Heart right ventricle (tissue), 16 donors: ENCODE results near the gene CTDSPL. TPM values are rescaled to one million over a fixed set of nuclear protein-coding genes. Genes with fewer than 3 reads are reported as not detected.
A peak's percentile ranks its signal among the peaks of the same experiment; 100 is the strongest.

ENCODE experiments used
- ATAC-seq, 8 donors: fragments of 200-7000 bp; cut with Tn5 transposase; one replicate each; pipeline ENCODE4 v1.9.1; 2020; ENCODE audit warnings: mild to moderate bottlenecking in 8 of 8, moderate library complexity in 8 of 8, moderate number of reproducible peaks in 1 of 8
- DNase-seq, 2 donors: peaks; one replicate each; pipeline ENCODE4 v3.0.0-alpha.2; 2020
- H3K27ac ChIP-seq, 10 donors: fragments of 200-600 bp; sonication (generic) in 2 of 10; one replicate each; pipeline versions ENCODE4 v1.5.0 to v1.8.0; 2020 to 2022; ENCODE audit warnings: mild to moderate bottlenecking in 3 of 10
- H3K27me3 ChIP-seq, 7 donors: fragments of 200-600 bp; one replicate each; pipeline ENCODE4 v1.8.0; 2021 to 2022; ENCODE audit warnings: mild to moderate bottlenecking in 2 of 7
- H3K36me3 ChIP-seq, 9 donors: fragments of 200-600 bp; sonication (generic) in 1 of 9; one replicate each; pipeline versions ENCODE4 v1.5.0 to v1.8.0; 2020 to 2022; ENCODE audit warnings: mild to moderate bottlenecking in 2 of 9
- H3K4me1 ChIP-seq, 9 donors: fragments of 200-600 bp; sonication (generic) in 1 of 9; one replicate each; pipeline versions ENCODE4 v1.5.0 to v1.8.0; 2020 to 2022; ENCODE audit warnings: mild to moderate bottlenecking in 4 of 9
- H3K4me3 ChIP-seq, 10 donors: fragments of 200-600 bp; sonication (generic) in 2 of 10; one replicate each; pipeline versions ENCODE4 v1.5.0 to v1.8.0; 2020 to 2022; ENCODE audit warnings: mild to moderate bottlenecking in 7 of 10, moderate library complexity in 2 of 10
- H3K9me3 ChIP-seq, 11 donors: fragments of 200-600 bp in 10 of 11; sonication (generic) in 2 of 11; one replicate each; pipeline versions ENCODE4 v1.5.0 to v1.8.0; 2013 to 2022; ENCODE audit warnings: mild to moderate bottlenecking in 2 of 11, control low read depth in 1 of 11, moderate library complexity in 1 of 11
- CTCF ChIP-seq, 9 donors: fragments of 200-600 bp; sonication (generic) in 2 of 9; IDR thresholded peaks; one replicate each; pipeline versions ENCODE4 v1.5.0 to v1.8.0; 2021 to 2022; ENCODE audit warnings: antibody characterized with exemption in 9 of 9, mild to moderate bottlenecking in 5 of 9, moderate library complexity in 1 of 9
- WGBS, 2 donors: extraction: QIAGEN DNeasy Blood & Tissue Kit; methylation state at CpG; one replicate each; pipeline ENCODE4 v1.1.7; 2013; ENCODE audit warnings: inconsistent platforms in 1 of 2; 5-methylcytosine and 5-hydroxymethylcytosine counted together
- intact Hi-C, 10 donors: fragments of 100-400 bp; cut with DNase I; formaldehyde crosslinking; loops; one replicate each; pipeline versions ENCODE4 v1.11.1 to v1.14.2; 2022
- polyA plus RNA-seq, 2 donors: library from polyadenylated mRNA; stranded (reverse); fragments of 200-250 nt; gene quantifications; one replicate each; pipeline ENCODE4 v1.2.3, GENCODE V29; 2013
- total RNA-seq, 10 donors: library from RNA; stranded (reverse); fragmentation: NEBNext Ultra II Directional in 3 of 10; extraction: Animal tissue kit (Norgen Biotek cat#: 25700) in 3 of 10; gene quantifications; one replicate each; pipeline versions ENCODE4 v1.2.1 to v1.2.4, GENCODE V29; 2021 to 2023
- donor health status: Arrhythmogenic right ventricular cardiomyopathy.
- donor health status: ischemic (EF 13 %, LVEDD 7.1; RV severe dilation, severe dysfunction).
- donor health status: healthy with polysubstance abuse.
- donor health status: DM: no; HTN: yes; CAD: no.
- donor health status: DM: no; HTN: no; CAD: no.
- donor health status: ischemic (EF 25% LVEDD 6.9; RV normal size, moderate dysfunction).
- donor health status: ischemic (EF 25% LVEDD 5.7; RV mildly dilated, moderate dysfunction).
- donor health status: healthy.
- donor health status: DM: yes; HTN: yes; CAD: no.
- donor health status: Ischemic cardiomyopathy.
- donor health status: ischemic (EF 35%, LVEDD 5.7; RV mildly dilated, moderate dysfunction).
- donor health status: nonischemic (EF 11% LVEDD 7.7; RV severe dilation, severe dysfunction).
- donor health status: DM: yes; HTN: yes; CAD: no.
- donor health status: PGD.
- donor health status: ischemic (EF 29% LVEDD 5.4; RV normal size, mild dysfunction).
- donor health status: nonischemic (EF 23%, LVEDD 6.1; RV moderate dilation, normal function).

The CTDSPL gene
- total and polyA plus RNA-seq, 12 donors = 5.4 to 51.5 (median 41.2) TPM

GRCh38 chr3:37945156-37945806 lies 83.6 kb downstream of the CTDSPL start:
- TF ChIP-seq CTCF (IDR thresholded peaks at IDR 0.05) = no peak
- DNase-seq = no peak
- no peaks in the 10 kb centered on the region for H3K9me3 ChIP-seq
- 58 to 74% methylated on average over 6 of the region's 6 CpGs for WGBS, 2 donors
- peaks cover 26 to 74% (median 61%) of the 10 kb centered on the region in 9 donors for H3K4me1 ChIP-seq
- H3K27ac ChIP-seq = peak overlapping the region in 9 of 10 donors; percentile 46 to 84 (median 57)
- intact Hi-C loops = no loop called here
- H3K36me3 ChIP-seq = peaks cover 0 to 25% (median 0%) of the 10 kb centered on the region in 9 donors
- no peaks in the 10 kb centered on the region for H3K27me3 ChIP-seq
- ATAC-seq = peak in 1 of 8 donors; percentile 45
- peak overlapping the region in 1 of 10 donors; percentile 21 for H3K4me3 ChIP-seq

- H3K36me3 ChIP-seq = peaks cover 0 to 25% (median 0%) of the 10 kb centered on the region in 9 donors
- peaks cover 26 to 67% (median 54%) of the 10 kb centered on the region in 9 donors for H3K4me1 ChIP-seq
- DNase-seq = no peak
- intact Hi-C loops = no loop called here
- H3K9me3 ChIP-seq = no peaks in the 10 kb centered on the region
- peak overlapping the region in 1 of 10 donors; percentile 21 for H3K4me3 ChIP-seq
- peak; percentile 31 to 81 (median 68) for ATAC-seq
- H3K27ac ChIP-seq = peak overlapping the region in 9 of 10 donors; percentile 46 to 84 (median 57)
- no peaks in the 10 kb centered on the region for H3K27me3 ChIP-seq
- WGBS, 2 donors = 35 to 47% methylated on average over 8 of the region's 8 CpGs
- TF ChIP-seq CTCF (IDR thresholded peaks at IDR 0.05) = no peak
Observed at GRCh38 chr3:37945807-37946530, 84.3 kb downstream of the CTDSPL start.

- peaks cover 26 to 63% (median 49%) of the 10 kb centered on the region in 9 donors for H3K4me1 ChIP-seq
- no peaks in the 10 kb centered on the region for H3K27me3 ChIP-seq
- H3K27ac ChIP-seq = peak overlapping the region in 8 of 10 donors; percentile 35 to 84 (median 54)
Observed at GRCh38 chr3:37946531-37946889, 84.8 kb downstream of the CTDSPL start.

More at GRCh38 chr3:37946531-37946889, 84.8 kb downstream of the CTDSPL start:
- Histone ChIP-seq H3K36me3 (peaks cover 0 to 25% (median 0%) of the 10 kb centered on the region in 9 donors), H3K4me3 (no peak overlapping the region), H3K9me3 (no peaks in the 10 kb centered on the region)
- intact Hi-C loops = no loop called here
- WGBS, 2 donors = 64 to 66% methylated on average over 2 of the region's 2 CpGs
- no peak for DNase-seq
- ATAC-seq = peak in 1 of 8 donors; percentile 26
- no peak for TF ChIP-seq CTCF (IDR thresholded peaks at IDR 0.05)
